GM06990 (cell line): ENCODE results near the gene EME2.
A peak's percentile ranks its signal among the peaks of the same experiment; 100 is the strongest.

Source experiments
- DNase-seq: peaks from one replicate; pipeline ENCODE4 v3.0.0-alpha.2; 2011; ENCODE audit not compliant: insufficient read length; ENCODE audit errors: extremely low read depth
- H3K27me3 ChIP-seq: replicated peaks from 2 replicates; pipeline ENCODE4 v1.6.0; 2011; ENCODE audit warnings: low read length; ENCODE audit not compliant: control insufficient read depth, insufficient read depth
- H3K36me3 ChIP-seq: 2 replicates; pipeline ENCODE4 v1.5.1; 2011; ENCODE audit warnings: low read length; ENCODE audit not compliant: control insufficient read depth, insufficient read depth
- H3K4me3 ChIP-seq: replicated peaks from 2 replicates; pipeline ENCODE4 v1.5.1; 2011; ENCODE audit warnings: low read depth, mild to moderate bottlenecking, control low read depth, low read length
- CTCF ChIP-seq: IDR thresholded peaks from 2 replicates; pipeline ENCODE4 v1.5.1; 2011; ENCODE audit warnings: low read length, control low read depth, mild to moderate bottlenecking, inconsistent platforms; ENCODE audit not compliant: insufficient read depth, poor library complexity, severe bottlenecking

Gene EME2

GRCh38 chr16:1791256-1791942 is 18.8 kb downstream of the EME2 start:
- no peak for TF ChIP-seq CTCF
- Histone ChIP-seq H3K27me3 (no peaks in the 10 kb centered on the region), H3K36me3 (peaks cover 13% of the 10 kb centered on the region), H3K4me3 (no peak overlapping the region)
- peak; percentile 21 for DNase-seq

DNA sequence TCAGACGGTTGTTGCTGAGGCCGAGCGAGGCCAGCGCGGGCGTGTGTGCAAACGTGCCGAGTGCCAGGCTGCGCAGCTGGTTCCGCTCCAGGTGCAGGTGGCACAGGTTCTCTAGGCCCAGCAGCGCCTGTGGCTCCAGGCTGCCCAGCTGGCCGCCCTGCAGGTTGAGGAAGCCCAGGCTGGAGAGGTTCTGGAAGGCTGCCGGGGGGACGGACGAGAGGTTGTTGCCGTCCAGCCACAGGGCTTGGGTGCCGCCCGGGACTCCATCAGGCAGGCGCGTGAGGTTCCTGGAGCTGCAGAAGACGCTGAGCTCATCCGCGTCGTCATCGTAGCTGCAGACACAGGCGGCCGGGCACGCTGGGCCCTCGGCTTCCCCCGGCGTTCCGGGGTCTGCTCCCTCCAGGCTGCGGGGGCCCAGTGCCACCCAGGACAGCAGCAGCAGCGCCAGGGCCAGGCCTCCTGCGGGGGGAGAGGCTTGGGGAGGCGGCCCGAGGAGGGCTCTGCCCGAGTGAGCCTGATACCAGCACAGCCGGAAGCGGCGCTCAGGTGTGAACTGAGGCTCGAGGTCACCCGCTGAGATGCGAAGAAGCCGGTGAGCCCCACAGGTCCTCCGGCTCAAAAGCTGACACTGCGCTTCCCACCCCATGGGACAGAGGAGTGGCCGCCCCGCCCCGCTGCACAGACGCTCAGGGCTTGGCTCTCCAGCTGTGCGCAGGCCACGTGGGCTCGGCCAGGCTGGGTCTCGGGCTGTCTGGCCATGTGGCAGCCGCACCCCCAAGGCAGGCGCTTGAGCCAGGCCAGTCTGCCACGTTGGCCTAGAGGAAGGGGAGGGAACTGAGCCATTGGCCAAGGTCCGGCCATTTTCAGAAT is 19.6 kb downstream of the EME2 start:
- Histone ChIP-seq H3K4me3 (no peak overlapping the region), H3K36me3 (peaks cover 8% of the 10 kb centered on the region), H3K27me3 (no peaks in the 10 kb centered on the region)
- DNase-seq, result peak; percentile 15
- TF ChIP-seq CTCF, result no peak

- Histone ChIP-seq H3K4me3 (no peak overlapping the region), H3K27me3 (no peaks in the 10 kb centered on the region), H3K36me3 (peaks cover 8% of the 10 kb centered on the region)
- no peak for DNase-seq
- TF ChIP-seq CTCF, result no peak
These were observed 20.4 kb downstream of the EME2 start for GRCh38 chr16:1792836-1793577.

- peaks cover 3% of the 10 kb centered on the region for H3K36me3 ChIP-seq
- no peak for TF ChIP-seq CTCF
- H3K4me3 ChIP-seq, result no peak within 1 kb of the TSS
- H3K27me3 ChIP-seq, result no peaks in the 10 kb centered on the region
- no peak for DNase-seq
These were observed 21.1 kb downstream of the EME2 start, which contains the start of gene IGFALS for GRCh38 chr16:1793578-1794220. Gene IGFALS, minus strand, starts transcription at chr16:1793705. Its CDS starts 53 bp downstream, at chr16:1793652.

DNA sequence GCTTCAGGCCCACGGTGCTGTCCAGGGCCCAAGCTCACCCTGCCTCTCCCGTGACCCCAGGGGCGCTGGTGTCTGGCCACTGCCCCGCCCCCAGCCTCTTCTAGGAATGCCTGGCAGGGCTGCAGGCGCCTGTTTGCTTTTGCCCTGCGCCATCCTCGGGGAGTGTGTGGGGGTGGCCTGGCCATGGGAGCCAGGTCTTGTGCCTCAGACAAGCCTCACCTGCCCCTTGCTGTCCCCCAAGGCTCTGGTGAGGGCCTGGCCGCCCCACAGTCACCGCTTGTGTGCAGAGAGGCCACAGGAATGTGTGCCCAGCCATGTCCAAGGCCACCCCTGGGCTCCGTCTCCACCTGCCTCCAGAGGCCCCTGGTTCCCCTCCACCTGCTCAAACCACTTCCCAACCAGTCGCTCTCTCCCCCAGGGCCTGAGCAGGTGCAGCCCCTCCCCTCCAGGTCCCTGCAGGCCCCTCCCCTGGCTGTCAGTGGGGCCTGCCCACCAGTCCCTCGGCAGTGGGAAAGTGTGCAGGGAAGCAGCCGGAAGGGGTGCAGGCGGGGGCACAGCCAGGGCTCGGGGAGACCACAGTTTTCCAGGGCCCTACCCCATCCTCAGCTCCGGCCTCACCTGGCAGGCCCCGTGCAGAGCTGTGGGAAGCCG is 21.7 kb downstream of the EME2 start:
- no peak for TF ChIP-seq CTCF
- Histone ChIP-seq H3K27me3 (no peaks in the 10 kb centered on the region), H3K4me3 (no peak overlapping the region), H3K36me3 (peaks cover 3% of the 10 kb centered on the region)
- DNase-seq, result peak; percentile 7
